ENCODE data around the gene MCM3.

MCM3 gene

GRCh38 chr6:52306972-52307870 lies 22.7 kb upstream of the MCM3 start:
- H3K4me1 ChIP-seq (ENCODE audit: insufficient read depth, low read length, poor library complexity, severe bottlenecking) = peaks cover 47% of the 10 kb centered on the region
- peak overlapping the region; percentile 81 for H2AFZ ChIP-seq (ENCODE audit: low read length)
- H3K79me2 ChIP-seq (ENCODE audit: insufficient read depth, low read length) = 0 out of 2 replicates have a peak, but pooled peaks cover 4% of the 10 kb centered on the region
- H3K36me3 ChIP-seq (ENCODE audit: insufficient read depth, low read length) = no peaks in the 10 kb centered on the region
- no peaks in the 10 kb centered on the region for H3K9me3 ChIP-seq (ENCODE audit: insufficient read depth, low read depth, low read length)
- peak overlapping the region; percentile 66 for H3K4me3 ChIP-seq (ENCODE audit: low read length, poor library complexity, severe bottlenecking)
- H3F3A ChIP-seq (ENCODE audit: low read depth) = peaks cover 5% of the 10 kb centered on the region; the same call in 1 of the 2 replicates
- TF ChIP-seq CTCF (conservative IDR thresholded peaks at IDR 0.05; ENCODE audit: low read length) (no peak), EZH2phosphoT487 (IDR thresholded peaks at IDR 0.05; ENCODE audit: borderline replicate concordance) (no peak)
- H3K9me2 ChIP-seq (replicated peaks; ENCODE audit: low read depth, low read length) = no peaks in the 10 kb centered on the region
- H3K27me3 ChIP-seq (ENCODE audit: insufficient read depth, low read length, poor library complexity, severe bottlenecking) = no peaks in the 10 kb centered on the region
- peak overlapping the region; percentile 68 for H3K9ac ChIP-seq (ENCODE audit: low read depth, low read length, poor library complexity, severe bottlenecking)
- peak overlapping the region; percentile 76 for H3K4me2 ChIP-seq (ENCODE audit: low read depth, low read length, poor library complexity, severe bottlenecking)
- no peaks in the 10 kb centered on the region for H4K20me1 ChIP-seq (ENCODE audit: insufficient read depth, low read length, poor library complexity, severe bottlenecking)

GRCh38 chr6:52305948-52306767 lies 21.6 kb upstream of the MCM3 start:
- peak overlapping the region; percentile 76 for H3K4me2 ChIP-seq (ENCODE audit: low read depth, low read length, poor library complexity, severe bottlenecking)
- H4K20me1 ChIP-seq (ENCODE audit: insufficient read depth, low read length, poor library complexity, severe bottlenecking) = no peaks in the 10 kb centered on the region
- H3K36me3 ChIP-seq (ENCODE audit: insufficient read depth, low read length) = no peaks in the 10 kb centered on the region
- H3K27me3 ChIP-seq (ENCODE audit: insufficient read depth, low read length, poor library complexity, severe bottlenecking) = no peaks in the 10 kb centered on the region
- H3K9ac ChIP-seq (ENCODE audit: low read depth, low read length, poor library complexity, severe bottlenecking) = peak overlapping the region; percentile 42
- no peaks in the 10 kb centered on the region for H3K9me3 ChIP-seq (ENCODE audit: insufficient read depth, low read depth, low read length)
- peaks cover 47% of the 10 kb centered on the region for H3K4me1 ChIP-seq (ENCODE audit: insufficient read depth, low read length, poor library complexity, severe bottlenecking)
- TF ChIP-seq EZH2phosphoT487 (IDR thresholded peaks at IDR 0.05; ENCODE audit: borderline replicate concordance) (no peak), CTCF (conservative IDR thresholded peaks at IDR 0.05; ENCODE audit: low read length) (no peak)
- H3K4me3 ChIP-seq (ENCODE audit: low read length, poor library complexity, severe bottlenecking) = peak overlapping the region; percentile 44
- H3F3A ChIP-seq (ENCODE audit: low read depth) = peaks cover 5% of the 10 kb centered on the region; the same call in 1 of the 2 replicates
- H3K79me2 ChIP-seq (ENCODE audit: insufficient read depth, low read length) = 0 out of 2 replicates have a peak, but pooled peaks cover 4% of the 10 kb centered on the region
- no peaks in the 10 kb centered on the region for H3K9me2 ChIP-seq (replicated peaks; ENCODE audit: low read depth, low read length)
- H2AFZ ChIP-seq (ENCODE audit: low read length) = 0 out of 2 replicates have a peak overlapping the region, but pooled peaks have one; percentile 29

- no peak for TF ChIP-seq CTCF (conservative IDR thresholded peaks at IDR 0.05; ENCODE audit: low read length)
- no peak for TF ChIP-seq EZH2phosphoT487 (IDR thresholded peaks at IDR 0.05; ENCODE audit: borderline replicate concordance)
- Histone ChIP-seq H3K9ac (ENCODE audit: low read depth, low read length, poor library complexity, severe bottlenecking) (peak overlapping the region; percentile 42), H4K20me1 (ENCODE audit: insufficient read depth, low read length, poor library complexity, severe bottlenecking) (no peaks in the 10 kb centered on the region), H3K79me2 (ENCODE audit: insufficient read depth, low read length) (0 out of 2 replicates have a peak, but pooled peaks cover 4% of the 10 kb centered on the region), H3K27me3 (ENCODE audit: insufficient read depth, low read length, poor library complexity, severe bottlenecking) (no peaks in the 10 kb centered on the region), H3K9me2 (replicated peaks; ENCODE audit: low read depth, low read length) (no peaks in the 10 kb centered on the region), H2AFZ (ENCODE audit: low read length) (peak overlapping the region; percentile 53; the same call in 1 of the 2 replicates), H3K4me2 (ENCODE audit: low read depth, low read length, poor library complexity, severe bottlenecking) (peak overlapping the region; percentile 76), H3K36me3 (ENCODE audit: insufficient read depth, low read length) (no peaks in the 10 kb centered on the region), H3K4me3 (ENCODE audit: low read length, poor library complexity, severe bottlenecking) (peak overlapping the region; percentile 44), H3K9me3 (ENCODE audit: insufficient read depth, low read depth, low read length) (no peaks in the 10 kb centered on the region), H3F3A (ENCODE audit: low read depth) (peaks cover 5% of the 10 kb centered on the region; the same call in 1 of the 2 replicates), H3K4me1 (ENCODE audit: insufficient read depth, low read length, poor library complexity, severe bottlenecking) (peaks cover 47% of the 10 kb centered on the region)
Measured at GRCh38 chr6:52305411-52305810, 20.9 kb upstream of the MCM3 start.

All from Loucy (cell line).